Cardiac fibroblast (primary cell): ENCODE results near the gene WHAMM.

ENCODE experiments used
- DNase-seq, 2 donors: peaks; one replicate each; pipeline versions ENCODE4 v3.0.0 to v3.0.0-alpha.2; 2010; ENCODE audit warnings: low read depth in 2 of 2
- H3K4me3 ChIP-seq, 2 donors: replicated peaks in 1 of 2; 1 replicate in 1 of 2; 2 replicates in 1 of 2; pipeline ENCODE4 v1.5.1; 2011; ENCODE audit warnings: low read depth in 2 of 2, low read length in 2 of 2, mild to moderate bottlenecking in 2 of 2, moderate library complexity in 1 of 2
- CTCF ChIP-seq: IDR thresholded peaks from one replicate; pipeline ENCODE4 v1.5.1; 2011; ENCODE audit warnings: low read depth, mild to moderate bottlenecking, low read length, inconsistent platforms

The WHAMM gene

GRCh38 chr15:82768414-82769054, 40.9 kb upstream of the WHAMM start:
- TF ChIP-seq CTCF, result no peak
- H3K4me3 ChIP-seq, result no peak overlapping the region
- no peak for DNase-seq

- no peak for DNase-seq
- no peak overlapping the region for H3K4me3 ChIP-seq
- TF ChIP-seq CTCF, result no peak
Measured at GRCh38 chr15:82771789-82772607, 37.4 kb upstream of the WHAMM start.

DNA sequence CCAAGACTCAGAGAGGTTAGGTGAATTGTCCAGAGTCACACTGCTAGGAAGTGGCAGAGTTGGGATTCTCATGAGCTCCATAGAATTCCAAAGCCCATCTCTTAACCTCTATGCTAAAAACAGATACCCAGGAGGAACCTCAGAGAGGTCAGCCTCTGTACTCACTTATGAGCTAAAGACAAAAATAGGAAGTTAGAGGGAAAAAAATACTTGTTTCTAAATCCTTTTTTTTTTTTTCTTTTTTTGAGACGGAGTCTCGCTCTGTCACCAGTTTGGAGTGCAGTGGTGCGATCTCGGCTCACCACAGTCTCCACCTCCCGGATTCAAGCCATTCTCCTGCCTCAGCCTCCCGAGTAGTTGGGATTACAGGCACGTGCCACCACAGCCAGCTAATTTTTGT, 34.9 kb upstream of the WHAMM start:
- TF ChIP-seq CTCF, result no peak
- no peak overlapping the region for H3K4me3 ChIP-seq
- DNase-seq, result no peak

GRCh38 chr15:82778755-82779154, 30.7 kb upstream of the WHAMM start:
- DNase-seq, result no peak
- TF ChIP-seq CTCF, result no peak
- H3K4me3 ChIP-seq, result no peak overlapping the region

GRCh38 chr15:82781349-82781748, 28.1 kb upstream of the WHAMM start:
- DNase-seq, result no peak
- TF ChIP-seq CTCF, result no peak
- no peak overlapping the region for H3K4me3 ChIP-seq

DNA sequence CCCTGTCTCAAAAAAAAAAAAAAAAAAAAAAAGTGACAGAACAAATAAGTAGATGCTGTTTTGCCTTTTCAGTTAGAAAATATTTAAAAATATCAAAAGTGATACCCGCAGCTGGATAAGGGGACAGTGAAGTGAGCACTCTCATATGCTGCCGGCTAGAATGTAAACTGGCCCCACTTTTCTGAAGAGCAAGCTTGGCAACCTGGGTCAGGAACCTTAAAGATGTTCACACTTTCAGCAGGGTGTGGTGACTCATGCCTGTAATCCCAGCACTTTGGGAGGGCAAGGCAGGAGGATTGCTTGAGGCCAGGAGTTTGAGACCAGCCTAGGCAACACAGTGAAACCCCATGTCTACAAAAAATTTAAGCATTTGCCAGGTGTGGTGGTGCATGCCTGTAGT, 20.9 kb upstream of the WHAMM start:
- no peak for TF ChIP-seq CTCF
- H3K4me3 ChIP-seq, result no peak overlapping the region
- DNase-seq, result no peak
